WI38 (cell line): ENCODE measurements around the gene THSD1.
"Not testable (repeated sequence)": the region's sequence is repeated elsewhere in the genome, so short reads cannot be mapped to it uniquely, and the experiment has no call there.

ENCODE experiments used
- H3K4me3 ChIP-seq: 2 replicates; pipeline ENCODE4 v1.5.1; 2011; ENCODE audit warnings: low read depth, mild to moderate bottlenecking, control low read depth, low read length
- TF ChIP-seq, protein P1 (sequence below): IDR thresholded peaks from 2 replicates; pipeline ENCODE4 v1.5.1; 2012; ENCODE audit warnings: low read depth, mild to moderate bottlenecking, control low read depth, low read length

The THSD1 gene

GRCh38 chr13:52374389-52374788 is 31.6 kb downstream of the THSD1 start:
- H3K4me3 ChIP-seq, result no peak overlapping the region
- TF ChIP-seq, protein P1, sequence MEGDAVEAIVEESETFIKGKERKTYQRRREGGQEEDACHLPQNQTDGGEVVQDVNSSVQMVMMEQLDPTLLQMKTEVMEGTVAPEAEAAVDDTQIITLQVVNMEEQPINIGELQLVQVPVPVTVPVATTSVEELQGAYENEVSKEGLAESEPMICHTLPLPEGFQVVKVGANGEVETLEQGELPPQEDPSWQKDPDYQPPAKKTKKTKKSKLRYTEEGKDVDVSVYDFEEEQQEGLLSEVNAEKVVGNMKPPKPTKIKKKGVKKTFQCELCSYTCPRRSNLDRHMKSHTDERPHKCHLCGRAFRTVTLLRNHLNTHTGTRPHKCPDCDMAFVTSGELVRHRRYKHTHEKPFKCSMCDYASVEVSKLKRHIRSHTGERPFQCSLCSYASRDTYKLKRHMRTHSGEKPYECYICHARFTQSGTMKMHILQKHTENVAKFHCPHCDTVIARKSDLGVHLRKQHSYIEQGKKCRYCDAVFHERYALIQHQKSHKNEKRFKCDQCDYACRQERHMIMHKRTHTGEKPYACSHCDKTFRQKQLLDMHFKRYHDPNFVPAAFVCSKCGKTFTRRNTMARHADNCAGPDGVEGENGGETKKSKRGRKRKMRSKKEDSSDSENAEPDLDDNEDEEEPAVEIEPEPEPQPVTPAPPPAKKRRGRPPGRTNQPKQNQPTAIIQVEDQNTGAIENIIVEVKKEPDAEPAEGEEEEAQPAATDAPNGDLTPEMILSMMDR, result no peak

DNA sequence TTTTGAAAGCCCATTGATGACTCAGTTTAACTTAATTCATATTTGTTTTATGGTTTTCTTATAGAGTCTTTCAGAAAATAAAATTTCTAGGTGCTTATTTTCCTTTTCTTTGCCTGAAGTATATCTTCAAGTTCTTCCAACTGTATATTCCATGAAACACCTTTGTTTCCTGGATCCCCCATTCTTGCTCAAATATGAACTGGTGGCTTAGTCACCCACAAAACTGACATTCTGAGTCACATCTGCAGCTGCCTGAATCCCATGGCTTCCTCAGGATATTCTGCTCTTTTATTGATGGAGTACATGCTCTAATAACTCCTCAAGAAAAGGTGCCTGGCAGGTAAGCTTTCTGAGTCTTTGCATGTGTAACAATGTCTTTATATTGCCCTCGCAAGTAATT is 32.7 kb downstream of the THSD1 start:
- H3K4me3 ChIP-seq, result not testable (repeated sequence)

DNA sequence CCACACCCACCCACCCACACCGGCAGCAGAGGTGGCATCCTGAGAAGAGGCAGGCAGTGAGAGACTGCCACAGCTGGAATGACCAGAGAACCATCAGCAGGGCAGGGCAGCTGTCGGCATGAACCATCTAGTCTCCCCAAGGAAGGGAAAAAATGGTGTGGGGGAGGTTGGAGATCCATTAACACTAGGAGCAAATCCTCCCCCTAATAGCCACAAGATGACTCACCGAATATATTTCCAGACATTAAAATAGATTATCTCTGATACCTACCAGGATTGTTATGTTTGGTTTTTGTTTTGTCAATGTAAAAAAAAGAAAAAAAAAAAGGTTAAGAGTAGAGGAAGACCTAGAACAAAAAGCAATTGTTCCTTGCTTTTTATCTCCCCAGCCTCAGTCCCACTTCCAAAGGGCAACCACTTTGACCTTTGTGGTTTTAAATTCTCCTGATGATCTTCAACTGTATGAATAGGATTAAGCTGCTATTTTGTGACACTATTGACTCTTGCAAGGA is 34.2 kb downstream of the THSD1 start:
- H3K4me3 ChIP-seq, result no peak overlapping the region
- TF ChIP-seq, protein P1, result no peak

GRCh38 chr13:52366291-52366690 is 39.7 kb downstream of the THSD1 start:
- no peak overlapping the region for H3K4me3 ChIP-seq

DNA sequence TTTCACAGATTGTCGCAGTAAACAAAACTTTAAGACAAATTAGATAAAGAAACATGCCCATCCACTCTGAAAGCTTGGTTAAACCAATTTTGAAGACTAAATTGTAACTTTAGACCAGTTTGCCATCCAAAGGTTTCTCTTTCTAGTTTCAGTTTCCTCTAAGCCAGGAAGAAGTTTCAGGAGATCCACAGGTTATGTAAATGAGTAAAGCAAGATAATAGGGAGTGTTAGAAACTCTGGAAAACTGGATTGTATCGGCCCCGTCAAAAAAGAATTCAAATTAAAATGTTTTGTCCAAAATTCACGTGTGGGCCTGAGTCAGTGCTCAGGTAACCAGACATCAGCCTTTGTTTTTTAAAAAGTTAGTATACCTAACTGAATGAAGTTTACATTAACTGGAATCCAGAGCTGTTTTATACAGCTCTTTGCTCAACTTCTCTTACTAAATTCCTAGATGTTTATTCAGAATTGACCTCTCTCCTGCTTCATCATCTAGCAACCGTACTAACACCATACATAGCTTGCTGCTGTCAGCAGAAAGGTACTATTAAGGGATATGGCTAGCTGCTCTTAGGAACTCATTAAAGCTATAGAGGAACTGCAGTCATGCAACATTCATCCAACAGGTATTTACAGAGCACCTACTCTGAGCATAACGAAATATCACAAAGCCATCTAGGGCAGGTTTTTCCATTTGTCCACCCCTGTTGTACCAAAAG is 43.6 kb downstream of the THSD1 start:
- H3K4me3 ChIP-seq, result not testable (repeated sequence)

More at GRCh38 chr13:52366291-52366690, 39.7 kb downstream of the THSD1 start:
- TF ChIP-seq, protein P1, result no peak

GRCh38 chr13:52361225-52361624 is 44.7 kb downstream of the THSD1 start:
- TF ChIP-seq, protein P1, result no peak

GRCh38 chr13:52359534-52359933 is 46.4 kb downstream of the THSD1 start:
- TF ChIP-seq, protein P1, result no peak
- H3K4me3 ChIP-seq, result no peak overlapping the region

More at GRCh38 chr13:52361225-52361624, 44.7 kb downstream of the THSD1 start:
- no peak overlapping the region for H3K4me3 ChIP-seq

- no peak overlapping the region for H3K4me3 ChIP-seq
- TF ChIP-seq, protein P1, result no peak
Measured at GRCh38 chr13:52356327-52356726, 49.6 kb downstream of the THSD1 start.
